Panc1 (cell line): ENCODE results near the gene UBE2J2.

Source experiments
- CTCF ChIP-seq: fragments of 450-650 bp; IDR thresholded peaks from 2 replicates; pipeline ENCODE4 v1.5.1; 2017; ENCODE audit warnings: mild to moderate bottlenecking
- SIN3A ChIP-seq: IDR thresholded peaks from 2 replicates; pipeline ENCODE4 v1.6.1; 2012; ENCODE audit warnings: low read depth, mild to moderate bottlenecking, low read length, moderate library complexity, borderline replicate concordance; ENCODE audit not compliant: insufficient read depth
- TF ChIP-seq, protein P1 (sequence below), 2 experiments: IDR thresholded peaks; 2 replicates each; pipeline ENCODE4 v1.6.1; 2011 to 2012; ENCODE audit warnings: low read depth in 2 of 2, control low read depth in 1 of 2, low read length in 1 of 2, mild to moderate bottlenecking in 1 of 2, moderate library complexity in 1 of 2; ENCODE audit not compliant: insufficient read depth in 1 of 2

GRCh38 chr1:1296070-1297061, 22.7 kb upstream of the UBE2J2 start:
- no peak for TF ChIP-seq CTCF
- TF ChIP-seq, protein P1, sequence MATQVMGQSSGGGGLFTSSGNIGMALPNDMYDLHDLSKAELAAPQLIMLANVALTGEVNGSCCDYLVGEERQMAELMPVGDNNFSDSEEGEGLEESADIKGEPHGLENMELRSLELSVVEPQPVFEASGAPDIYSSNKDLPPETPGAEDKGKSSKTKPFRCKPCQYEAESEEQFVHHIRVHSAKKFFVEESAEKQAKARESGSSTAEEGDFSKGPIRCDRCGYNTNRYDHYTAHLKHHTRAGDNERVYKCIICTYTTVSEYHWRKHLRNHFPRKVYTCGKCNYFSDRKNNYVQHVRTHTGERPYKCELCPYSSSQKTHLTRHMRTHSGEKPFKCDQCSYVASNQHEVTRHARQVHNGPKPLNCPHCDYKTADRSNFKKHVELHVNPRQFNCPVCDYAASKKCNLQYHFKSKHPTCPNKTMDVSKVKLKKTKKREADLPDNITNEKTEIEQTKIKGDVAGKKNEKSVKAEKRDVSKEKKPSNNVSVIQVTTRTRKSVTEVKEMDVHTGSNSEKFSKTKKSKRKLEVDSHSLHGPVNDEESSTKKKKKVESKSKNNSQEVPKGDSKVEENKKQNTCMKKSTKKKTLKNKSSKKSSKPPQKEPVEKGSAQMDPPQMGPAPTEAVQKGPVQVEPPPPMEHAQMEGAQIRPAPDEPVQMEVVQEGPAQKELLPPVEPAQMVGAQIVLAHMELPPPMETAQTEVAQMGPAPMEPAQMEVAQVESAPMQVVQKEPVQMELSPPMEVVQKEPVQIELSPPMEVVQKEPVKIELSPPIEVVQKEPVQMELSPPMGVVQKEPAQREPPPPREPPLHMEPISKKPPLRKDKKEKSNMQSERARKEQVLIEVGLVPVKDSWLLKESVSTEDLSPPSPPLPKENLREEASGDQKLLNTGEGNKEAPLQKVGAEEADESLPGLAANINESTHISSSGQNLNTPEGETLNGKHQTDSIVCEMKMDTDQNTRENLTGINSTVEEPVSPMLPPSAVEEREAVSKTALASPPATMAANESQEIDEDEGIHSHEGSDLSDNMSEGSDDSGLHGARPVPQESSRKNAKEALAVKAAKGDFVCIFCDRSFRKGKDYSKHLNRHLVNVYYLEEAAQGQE (IDR thresholded peaks at IDR 0.05; ENCODE audit: insufficient read depth in 1 of 2, low read depth in 2 of 2, low read length in 1 of 2): no peak
- TF ChIP-seq SIN3A: no peak
